A549 (cell line): ENCODE data around the gene LIMK2. TPM values are rescaled to one million over a fixed set of nuclear protein-coding genes. Genes with fewer than 3 reads are reported as not detected.

Experiments
- ATAC-seq, 2 experiments: fragments of 200-7000 bp in 1 of 2; fragments of >200 bp in 1 of 2; cut with Nextera tagmentation in 1 of 2; cut with Tn5 transposase in 1 of 2; 3 replicates each; pipeline versions ENCODE4 v1.8.0 to v1.9.1; 2018 to 2020; ENCODE audit warnings: mild to moderate bottlenecking in 1 of 2, moderate library complexity in 1 of 2
- CTCF ChIA-PET: fragments of 300-600 bp; sonication (Branson Sonifier 250); formaldehyde crosslinking; extraction: SDS; loops from one replicate; lab custom pipeline; 2021; ENCODE audit warnings: antibody characterized with exemption, inconsistent platforms; lab: Yijun Ruan, JAX
- POLR2A ChIA-PET: fragments of 350-600 bp; formaldehyde crosslinking; extraction: SDS; loops from one replicate; lab custom pipeline; 2021; ENCODE audit warnings: antibody characterized with exemption, inconsistent platforms; lab: Yijun Ruan, JAX
- DNase-seq, 2 experiments: peaks; one replicate each; pipeline versions ENCODE4 v3.0.0 to v3.0.0-alpha.2; 2011 to 2016; ENCODE audit warnings: low read depth in 1 of 2, low spot score in 1 of 2
- FAIRE-seq: peaks from 2 replicates; lab custom pipeline; 2011; peaks lifted over from hg19 to GRCh38; lab: Jason Lieb, UNC
- H3K27ac ChIP-seq, 2 experiments: fragments of >200 bp; sonication (Bioruptor Twin); formaldehyde crosslinking; 3 replicates each; pipeline ENCODE4 v1.5.1; 2016 to 2017
- H3K4me1 ChIP-seq: fragments of >200 bp; sonication (Bioruptor Twin); formaldehyde crosslinking; 3 replicates; pipeline ENCODE4 v1.6.1; 2016
- H3K4me2 ChIP-seq: fragments of >200 bp; sonication (Bioruptor Twin); formaldehyde crosslinking; 3 replicates; pipeline ENCODE4 v1.6.1; 2016
- H3K4me3 ChIP-seq: fragments of >200 bp; sonication (Bioruptor Twin); formaldehyde crosslinking; 3 replicates; pipeline ENCODE4 v1.5.1; 2016
- H3K9me3 ChIP-seq: fragments of >200 bp; sonication (Bioruptor Twin); formaldehyde crosslinking; 3 replicates; pipeline ENCODE4 v1.6.1; 2016
- CBX2 ChIP-seq: fragments of 200-600 bp; sonication (generic); IDR thresholded peaks from 2 replicates; pipeline ENCODE4 v1.6.1; 2016; ENCODE audit warnings: low read depth, mild to moderate bottlenecking, borderline replicate concordance
- CHD4 ChIP-seq: fragments of 200-600 bp; sonication (generic); IDR thresholded peaks from 2 replicates; pipeline ENCODE4 v1.6.1; 2016; ENCODE audit warnings: antibody characterized with exemption, mild to moderate bottlenecking, borderline replicate concordance
- ESRRA ChIP-seq: fragments of 150-350 bp; IDR thresholded peaks from 2 replicates; pipeline ENCODE4 v1.6.1; 2014; ENCODE audit warnings: mild to moderate bottlenecking, low read length, borderline replicate concordance
- FOSL2 ChIP-seq, 2 experiments: fragments of 450-650 bp in 1 of 2; fragments of >200 bp in 1 of 2; sonication (Bioruptor Twin) in 1 of 2; formaldehyde crosslinking; IDR thresholded peaks; 2 replicates each; pipeline versions ENCODE4 v1.5.0 to v1.6.1; 2016 to 2020; ENCODE audit warnings: mild to moderate bottlenecking in 1 of 2, moderate library complexity in 1 of 2
- HEYL ChIP-seq: fragments of 250-450 bp; sonication (Bioruptor Pico); IDR thresholded peaks from 2 replicates; pipeline ENCODE4 v1.8.0; 2021; ENCODE audit warnings: mild to moderate bottlenecking, moderate library complexity
- JUNB ChIP-seq: fragments of >200 bp; sonication (Bioruptor Twin); formaldehyde crosslinking; IDR thresholded peaks from 2 replicates; pipeline ENCODE4 v1.6.1; 2016
- KDM5A ChIP-seq: fragments of 200-600 bp; sonication (generic); IDR thresholded peaks from 2 replicates; pipeline ENCODE4 v1.6.1; 2016; ENCODE audit warnings: antibody characterized with exemption, mild to moderate bottlenecking
- MYC ChIP-seq: IDR thresholded peaks from 2 replicates; pipeline ENCODE4 v1.6.1; 2012; ENCODE audit warnings: mild to moderate bottlenecking, inconsistent platforms, low read length, improper control_type of control experiment, borderline replicate concordance
- NR3C1 ChIP-seq: fragments of >200 bp; sonication (Bioruptor Twin); formaldehyde crosslinking; IDR thresholded peaks from 3 replicates; pipeline ENCODE4 v1.6.1; 2017
- PBX3 ChIP-seq: IDR thresholded peaks from 2 replicates; pipeline ENCODE4 v1.6.1; 2012
- RCOR1 ChIP-seq: fragments of 150-350 bp; IDR thresholded peaks from 2 replicates; pipeline ENCODE4 v1.6.1; 2014; ENCODE audit warnings: antibody characterized with exemption, low read length, low read depth
- SMC3 ChIP-seq: fragments of >200 bp; sonication (Bioruptor Twin); formaldehyde crosslinking; IDR thresholded peaks from 3 replicates; pipeline ENCODE4 v1.6.1; 2018; ENCODE audit warnings: inconsistent platforms
- TFCP2L1 ChIP-seq: fragments of 250-450 bp; sonication (Bioruptor Pico); IDR thresholded peaks from 2 replicates; pipeline ENCODE4 v1.5.0; 2021; ENCODE audit warnings: mild to moderate bottlenecking
- ZFP36 ChIP-seq: fragments of 450-650 bp; IDR thresholded peaks from 2 replicates; pipeline ENCODE4 v1.6.1; 2014; ENCODE audit warnings: borderline replicate concordance; ENCODE audit not compliant: partially characterized antibody
- ZNF302 ChIP-seq: fragments of 250-450 bp; sonication (Bioruptor Pico); IDR thresholded peaks from 2 replicates; pipeline ENCODE4 v1.9.0; 2021; ENCODE audit warnings: inconsistent platforms, mild to moderate bottlenecking, moderate library complexity
- ZSCAN20 ChIP-seq: fragments of 250-450 bp; sonication (Bioruptor Pico); IDR thresholded peaks from 2 replicates; pipeline ENCODE4 v1.8.0; 2022; ENCODE audit warnings: mild to moderate bottlenecking, moderate library complexity
- WGBS: methylation state at CpG from one replicate; pipeline ENCODE4 v1.1.6; 2017; ENCODE audit errors: missing lambda C conversion rate; 5-methylcytosine and 5-hydroxymethylcytosine counted together
- polyA plus RNA-seq, 4 experiments: library from polyadenylated mRNA; depleted of rRNA in 3 of 4; stranded (reverse); fragments of >200 nt; fragmentation: RNase III in 1 of 4; extraction: RNeasy Plus Mini Kit Qiagen cat#74134 plus additional on column Dnase treatment in 1 of 4; gene quantifications; 2 replicates in 3 of 4; 3 replicates in 1 of 4; pipeline ENCODE4 v1.2.3, GENCODE V29; 2011 to 2017
- TF ChIP-seq, protein P1 (sequence below): IDR thresholded peaks from 2 replicates; pipeline ENCODE4 v1.6.1; 2012
- TF ChIP-seq, protein P2 (sequence below): fragments of 250-450 bp; sonication (Bioruptor Pico); IDR thresholded peaks from 2 replicates; pipeline ENCODE4 v1.5.0; 2021; ENCODE audit warnings: mild to moderate bottlenecking, moderate library complexity, borderline replicate concordance
- TF ChIP-seq, protein P3 (sequence below): IDR thresholded peaks from 2 replicates; pipeline ENCODE4 v1.6.1; 2012; ENCODE audit warnings: low read depth, borderline replicate concordance
- TF ChIP-seq, protein P4 (sequence below): fragments of 250-450 bp; sonication (Bioruptor Pico); IDR thresholded peaks from 2 replicates; pipeline ENCODE4 v1.5.0; 2020; ENCODE audit warnings: low read depth, mild to moderate bottlenecking, moderate library complexity

LIMK2 gene
- polyA plus RNA-seq, 2 of the 4 experiments (the other 2 are of a cell fraction) = 3.1 to 6.9 TPM

DNA sequence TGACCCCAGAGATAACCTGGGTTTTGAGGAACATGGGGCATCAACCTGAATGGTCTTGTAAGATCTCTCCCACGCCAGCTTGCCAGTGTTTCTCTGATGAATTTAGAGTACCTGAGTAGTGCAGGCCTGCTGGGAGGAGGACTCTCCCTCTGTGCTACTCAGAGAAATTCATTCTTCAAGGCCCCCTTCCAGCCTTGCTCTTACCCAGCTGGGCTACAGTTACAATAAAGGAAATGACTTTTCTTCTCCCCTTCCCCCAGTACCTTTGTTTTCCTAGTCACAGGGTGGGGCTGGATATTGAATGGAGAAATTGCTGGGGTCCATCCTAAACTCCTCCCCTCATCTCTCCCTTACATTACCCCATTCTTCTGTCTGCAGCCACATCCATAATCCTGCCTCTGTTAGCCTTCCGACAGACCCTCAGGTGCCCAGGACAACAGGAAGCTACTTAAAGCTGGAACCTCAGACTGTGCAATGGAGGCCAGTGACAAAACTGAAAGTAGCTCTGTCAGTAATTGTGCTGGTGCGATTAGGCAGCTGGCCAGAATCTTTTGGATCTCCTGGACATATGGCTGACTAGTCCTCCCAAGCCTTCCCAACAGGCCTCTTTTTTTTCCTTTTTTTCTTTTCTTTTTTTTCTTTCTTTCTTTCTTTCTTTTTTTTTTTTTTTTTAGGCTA is 17.4 kb downstream of the LIMK2 start:
- H3K27ac ChIP-seq = no peak overlapping the region
- no peak overlapping the region for H3K4me2 ChIP-seq
- ATAC-seq (no peak), FAIRE-seq (no peak), DNase-seq (no peak)
- WGBS = 89% methylated on average over 3 of the region's 3 CpGs
- 0 out of 3 replicates have a peak, but pooled peaks cover 6% of the 10 kb centered on the region for H3K4me1 ChIP-seq
- no peak for TF ChIP-seq KDM5A
- TF ChIP-seq ESRRA = no peak
- no peak for TF ChIP-seq NR3C1
- TF ChIP-seq, protein P1, sequence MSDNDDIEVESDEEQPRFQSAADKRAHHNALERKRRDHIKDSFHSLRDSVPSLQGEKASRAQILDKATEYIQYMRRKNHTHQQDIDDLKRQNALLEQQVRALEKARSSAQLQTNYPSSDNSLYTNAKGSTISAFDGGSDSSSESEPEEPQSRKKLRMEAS = no peak
- no peak for TF ChIP-seq JUNB
- TF ChIP-seq, protein P2, sequence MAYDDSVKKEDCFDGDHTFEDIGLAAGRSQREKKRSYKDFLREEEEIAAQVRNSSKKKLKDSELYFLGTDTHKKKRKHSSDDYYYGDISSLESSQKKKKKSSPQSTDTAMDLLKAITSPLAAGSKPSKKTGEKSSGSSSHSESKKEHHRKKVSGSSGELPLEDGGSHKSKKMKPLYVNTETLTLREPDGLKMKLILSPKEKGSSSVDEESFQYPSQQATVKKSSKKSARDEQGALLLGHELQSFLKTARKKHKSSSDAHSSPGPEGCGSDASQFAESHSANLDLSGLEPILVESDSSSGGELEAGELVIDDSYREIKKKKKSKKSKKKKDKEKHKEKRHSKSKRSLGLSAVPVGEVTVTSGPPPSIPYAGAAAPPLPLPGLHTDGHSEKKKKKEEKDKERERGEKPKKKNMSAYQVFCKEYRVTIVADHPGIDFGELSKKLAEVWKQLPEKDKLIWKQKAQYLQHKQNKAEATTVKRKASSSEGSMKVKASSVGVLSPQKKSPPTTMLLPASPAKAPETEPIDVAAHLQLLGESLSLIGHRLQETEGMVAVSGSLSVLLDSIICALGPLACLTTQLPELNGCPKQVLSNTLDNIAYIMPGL (CRISPR knock-in tag) = no peak
- no peak for TF ChIP-seq FOSL2 (IDR thresholded peaks at IDR 0.05)
- no peak for TF ChIP-seq FOSL2 (CRISPR knock-in tag; IDR thresholded peaks at IDR 0.05)
- no peak for TF ChIP-seq CHD4
- no peak for TF ChIP-seq ZNF302 (CRISPR knock-in tag)
- TF ChIP-seq CBX2 = no peak
- no peak for TF ChIP-seq MYC
- TF ChIP-seq ZFP36 = no peak
- TF ChIP-seq TFCP2L1 (CRISPR knock-in tag) = no peak
- no peak for TF ChIP-seq ZSCAN20 (CRISPR knock-in tag)
- TF ChIP-seq, protein P3, sequence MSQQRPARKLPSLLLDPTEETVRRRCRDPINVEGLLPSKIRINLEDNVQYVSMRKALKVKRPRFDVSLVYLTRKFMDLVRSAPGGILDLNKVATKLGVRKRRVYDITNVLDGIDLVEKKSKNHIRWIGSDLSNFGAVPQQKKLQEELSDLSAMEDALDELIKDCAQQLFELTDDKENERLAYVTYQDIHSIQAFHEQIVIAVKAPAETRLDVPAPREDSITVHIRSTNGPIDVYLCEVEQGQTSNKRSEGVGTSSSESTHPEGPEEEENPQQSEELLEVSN = no peak
- TF ChIP-seq RCOR1 = no peak
- no peak for TF ChIP-seq PBX3
- no peak for TF ChIP-seq HEYL (CRISPR knock-in tag)
- no peak for TF ChIP-seq SMC3
- POLR2A ChIA-PET = no interaction called here
- H3K4me3 ChIP-seq = no peak overlapping the region
- H3K9me3 ChIP-seq = no peaks in the 10 kb centered on the region
- CTCF ChIA-PET = interaction anchor here (1.0 to 8.0 kb wide), 11 partner anchors 12 to 122 kb away, joined by 3 to 64 read pairs (median 9); partner anchors contain the start of genes LIMK2 and SELENOM

- FAIRE-seq (no peak), DNase-seq (no peak), ATAC-seq (no peak)
- TF ChIP-seq, protein P4, sequence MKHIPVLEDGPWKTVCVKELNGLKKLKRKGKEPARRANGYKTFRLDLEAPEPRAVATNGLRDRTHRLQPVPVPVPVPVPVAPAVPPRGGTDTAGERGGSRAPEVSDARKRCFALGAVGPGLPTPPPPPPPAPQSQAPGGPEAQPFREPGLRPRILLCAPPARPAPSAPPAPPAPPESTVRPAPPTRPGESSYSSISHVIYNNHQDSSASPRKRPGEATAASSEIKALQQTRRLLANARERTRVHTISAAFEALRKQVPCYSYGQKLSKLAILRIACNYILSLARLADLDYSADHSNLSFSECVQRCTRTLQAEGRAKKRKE (CRISPR knock-in tag) = no peak
- 84% methylated on average over 6 of the region's 6 CpGs for WGBS
- H3K4me1 ChIP-seq = 0 out of 3 replicates have a peak, but pooled peaks cover 6% of the 10 kb centered on the region
- CTCF ChIA-PET = interaction anchor here (0.6 to 5.4 kb wide), 18 partner anchors 9 to 467 kb away, joined by 3 to 26 read pairs (median 6); partner anchors contain the start of gene SELENOM
- no peak overlapping the region for H3K4me3 ChIP-seq
- no peaks in the 10 kb centered on the region for H3K9me3 ChIP-seq
- no peak overlapping the region for H3K4me2 ChIP-seq
- no peak overlapping the region for H3K27ac ChIP-seq
- POLR2A ChIA-PET = no interaction called here
These were observed 18.2 kb downstream of the LIMK2 start for GRCh38 chr22:31230155-31230870.
